GM23338 (cell line): ENCODE results near the gene NEUROD1. TPM values are rescaled to one million over a fixed set of nuclear protein-coding genes. Genes with fewer than 3 reads are reported as not detected.
A peak's percentile ranks its signal among the peaks of the same experiment; 100 is the strongest.

Experiments used
- ATAC-seq: fragments of 200-7000 bp; cut with Tn5 transposase; 3 replicates; pipeline ENCODE4 v1.9.1; 2020
- DNase-seq: peaks from one replicate; pipeline ENCODE4 v3.0.0-alpha.2; 2015; ENCODE audit warnings: low spot score
- H2AFZ ChIP-seq: fragments of 200-600 bp; sonication (generic); 2 replicates; pipeline ENCODE4 v1.8.0; 2016; ENCODE audit warnings: antibody characterized with exemption, mild to moderate bottlenecking, moderate library complexity
- H3F3A ChIP-seq: fragments of 200-600 bp; sonication (generic); replicated peaks from 2 replicates; pipeline ENCODE4 v1.8.0; 2017; ENCODE audit warnings: antibody characterized with exemption, mixed run types, low read depth
- H3K27ac ChIP-seq: fragments of 200-600 bp; sonication (generic); 2 replicates; pipeline ENCODE4 v1.6.1; 2016; ENCODE audit warnings: low read depth
- H3K27me3 ChIP-seq: fragments of 200-600 bp; sonication (generic); 2 replicates; pipeline ENCODE4 v1.8.0; 2016; ENCODE audit warnings: mild to moderate bottlenecking, mixed run types, moderate library complexity; ENCODE audit not compliant: insufficient read depth
- H3K36me3 ChIP-seq: fragments of 200-600 bp; sonication (generic); 2 replicates; pipeline ENCODE4 v1.8.0; 2016; ENCODE audit warnings: mild to moderate bottlenecking; ENCODE audit not compliant: insufficient read depth
- H3K4me1 ChIP-seq: fragments of 200-600 bp; sonication (generic); 2 replicates; pipeline ENCODE4 v1.8.0; 2016; ENCODE audit warnings: mild to moderate bottlenecking, moderate library complexity; ENCODE audit not compliant: insufficient read depth
- H3K4me2 ChIP-seq: fragments of 200-600 bp; sonication (generic); 2 replicates; pipeline ENCODE4 v1.7.1; 2017; ENCODE audit warnings: mixed run types
- H3K4me3 ChIP-seq: fragments of 200-600 bp; sonication (generic); 2 replicates; pipeline ENCODE4 v1.6.1; 2016; ENCODE audit warnings: mixed run types
- H3K79me2 ChIP-seq: fragments of 200-600 bp; sonication (generic); replicated peaks from 2 replicates; pipeline ENCODE4 v1.8.0; 2017; ENCODE audit warnings: mild to moderate bottlenecking; ENCODE audit not compliant: insufficient read depth
- H3K9me2 ChIP-seq: fragments of 200-600 bp; sonication (generic); 2 replicates; pipeline ENCODE4 v1.8.0; 2017; ENCODE audit not compliant: insufficient read depth
- H4K20me1 ChIP-seq: fragments of 200-600 bp; sonication (generic); replicated peaks from 2 replicates; pipeline ENCODE4 v1.8.0; 2017; ENCODE audit warnings: mild to moderate bottlenecking; ENCODE audit not compliant: insufficient read depth
- H3K27ac Mint-ChIP-seq: 2 replicates; pipeline ENCODE4 v1.8.0; 2020; ENCODE audit warnings: inconsistent platforms, mild to moderate bottlenecking, moderate library complexity, mixed read lengths
- H3K27me3 Mint-ChIP-seq: 3 replicates; pipeline ENCODE4 v1.8.0; 2022; ENCODE audit warnings: low read depth, mild to moderate bottlenecking, moderate library complexity, mixed read lengths, inconsistent platforms; ENCODE audit not compliant: insufficient read depth, poor library complexity
- H3K36me3 Mint-ChIP-seq: 3 replicates; pipeline ENCODE4 v1.8.0; 2021; ENCODE audit warnings: low read depth, mild to moderate bottlenecking, inconsistent platforms, moderate library complexity, mixed read lengths
- H3K4me1 Mint-ChIP-seq: 3 replicates; pipeline ENCODE4 v1.8.0; 2020; ENCODE audit warnings: mild to moderate bottlenecking, inconsistent platforms, mixed read lengths
- H3K4me3 Mint-ChIP-seq: 3 replicates; pipeline ENCODE4 v1.8.0; 2021; ENCODE audit warnings: moderate library complexity, mild to moderate bottlenecking, inconsistent platforms, mixed read lengths
- H3K9me3 Mint-ChIP-seq: 3 replicates; pipeline ENCODE4 v1.8.0; 2020; ENCODE audit warnings: moderate library complexity, mild to moderate bottlenecking, inconsistent platforms, mixed read lengths
- CREB1 ChIP-seq: fragments of 250-450 bp; sonication (Bioruptor Pico); IDR thresholded peaks from 2 replicates; pipeline ENCODE4 v1.5.0; 2020; ENCODE audit warnings: low read depth, mild to moderate bottlenecking, moderate library complexity
- EZH2 ChIP-seq: fragments of 200-600 bp; sonication (generic); IDR thresholded peaks from one replicate; pipeline ENCODE4 v1.8.0; 2017; ENCODE audit warnings: antibody characterized with exemption, mild to moderate bottlenecking, low read depth; ENCODE audit not compliant: unreplicated experiment
- EZH2phosphoT487 ChIP-seq: fragments of 200-600 bp; sonication (generic); IDR thresholded peaks from one replicate; pipeline ENCODE4 v1.8.1; 2018; ENCODE audit warnings: antibody characterized with exemption; ENCODE audit not compliant: unreplicated experiment
- ZNF114 ChIP-seq: fragments of 250-450 bp; sonication (Bioruptor Pico); IDR thresholded peaks from 2 replicates; pipeline ENCODE4 v1.5.0; 2020; ENCODE audit warnings: mild to moderate bottlenecking, moderate library complexity
- polyA plus RNA-seq: library from polyadenylated mRNA; unstranded; fragments of >200 nt; fragmentation: Nextera tagmentation; extraction: Ambion mirVana; gene quantifications from 2 replicates; pipeline ENCODE4 v1.2.1, GENCODE V29; 2016
- total RNA-seq: library from RNA; depleted of rRNA; stranded (reverse); fragments of >200 nt; shearing (Covaris generic); gene quantifications from 2 replicates; pipeline ENCODE4 v1.2.3, GENCODE V29; 2014
- TF ChIP-seq, protein P1 (sequence below): IDR thresholded peaks from one replicate; pipeline ENCODE4 v1.6.1; 2018; ENCODE audit warnings: antibody characterized with exemption; ENCODE audit not compliant: unreplicated experiment

NEUROD1 gene
- total and polyA plus RNA-seq, 2 experiments from 2014 or later, result not detected

DNA sequence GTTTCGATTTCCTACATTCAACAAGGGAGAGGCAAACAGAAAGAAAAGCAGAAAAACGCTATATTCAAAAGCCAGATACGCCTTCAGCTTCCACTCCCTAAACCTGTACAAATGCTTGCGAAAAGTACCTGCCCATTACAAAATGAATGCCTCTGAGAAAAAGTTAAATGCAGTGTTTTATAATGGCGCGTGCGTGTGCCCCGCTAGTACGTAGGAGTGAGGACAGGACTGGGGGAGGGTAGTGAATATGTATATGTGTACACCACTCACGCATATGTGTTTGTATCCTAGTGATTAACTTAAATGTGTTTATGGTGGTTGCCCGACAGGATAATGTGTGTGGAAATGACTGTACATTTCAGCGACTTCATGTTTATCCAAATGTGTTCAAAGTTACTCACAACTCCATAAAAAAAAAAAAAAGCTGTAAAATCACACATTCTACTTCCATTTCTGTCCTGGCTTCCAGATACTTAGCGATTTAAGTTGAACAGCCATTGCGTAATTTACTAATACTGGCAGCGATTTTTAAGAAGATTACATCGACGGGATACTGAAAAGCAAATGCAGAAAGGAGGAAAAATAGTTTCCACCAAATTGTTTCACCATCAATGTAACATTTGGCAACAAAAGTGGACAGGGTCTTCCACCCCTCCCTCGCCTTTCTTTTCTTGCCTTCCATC is 1.3 kb downstream of the NEUROD1 start:
- Mint-ChIP-seq H3K27me3 (peaks cover 77% of the 10 kb centered on the region), H3K9me3 (no peaks in the 10 kb centered on the region; the same call in 2 of the 3 replicates), H3K36me3 (no peaks in the 10 kb centered on the region; the same call in 2 of the 3 replicates), H3K4me1 (peaks cover 47% of the 10 kb centered on the region), H3K4me3 (peak overlapping the region; percentile 76), H3K27ac (no peak overlapping the region)
- no peak overlapping the region for H2AFZ ChIP-seq
- TF ChIP-seq ZNF114 (CRISPR knock-in tag) (no peak), EZH2 (peak; percentile 32)
- H4K20me1 ChIP-seq, result peaks cover 32% of the 10 kb centered on the region
- peaks cover 42% of the 10 kb centered on the region for H3K4me1 ChIP-seq
- no peaks in the 10 kb centered on the region for H3K36me3 ChIP-seq
- peaks cover 100% of the 10 kb centered on the region for H3K27me3 ChIP-seq
- H3K79me2 ChIP-seq, result no peaks in the 10 kb centered on the region
- H3K4me3 ChIP-seq, result peak overlapping the region; percentile 62; the same call in 1 of the 2 replicates
- ATAC-seq (no peak), DNase-seq (no peak)
- peaks cover 8% of the 10 kb centered on the region; the same call in 1 of the 2 replicates for H3F3A ChIP-seq
- no peaks in the 10 kb centered on the region for H3K9me2 ChIP-seq
- H3K27ac ChIP-seq, result no peak overlapping the region
- peak overlapping the region; percentile 88 for H3K4me2 ChIP-seq

DNA sequence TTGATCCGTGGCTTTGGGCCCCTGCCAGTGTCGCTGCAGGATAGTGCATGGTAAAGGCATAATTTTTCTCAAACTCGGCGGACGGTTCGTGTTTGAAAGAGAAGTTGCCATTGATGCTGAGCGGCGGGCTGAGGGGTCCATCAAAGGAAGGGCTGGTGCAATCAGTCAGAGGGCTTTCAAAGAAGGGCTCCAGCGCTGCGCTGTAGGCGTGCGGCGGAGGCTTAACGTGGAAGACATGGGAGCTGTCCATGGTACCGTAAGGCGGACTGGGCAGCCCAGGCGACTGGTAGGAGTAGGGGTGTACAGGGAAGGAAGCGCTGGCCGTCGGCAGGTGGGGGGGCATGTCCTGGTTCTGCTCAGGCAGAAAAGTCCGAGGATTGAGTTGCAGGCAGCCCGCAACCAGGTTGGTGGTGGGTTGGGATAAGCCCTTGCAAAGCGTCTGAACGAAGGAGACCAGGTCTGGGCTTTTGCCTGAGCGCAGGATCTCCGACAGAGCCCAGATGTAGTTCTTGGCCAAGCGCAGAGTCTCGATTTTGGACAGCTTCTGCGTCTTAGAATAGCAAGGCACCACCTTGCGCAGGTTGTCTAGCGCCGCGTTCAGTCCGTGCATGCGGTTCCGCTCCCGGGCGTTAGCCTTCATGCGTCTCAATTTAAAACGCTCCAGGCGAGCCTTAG is 2.3 kb downstream of the NEUROD1 start:
- Histone ChIP-seq H3K36me3 (no peaks in the 10 kb centered on the region), H3K27me3 (peaks cover 100% of the 10 kb centered on the region), H3K9me2 (no peaks in the 10 kb centered on the region), H4K20me1 (peaks cover 32% of the 10 kb centered on the region), H3K4me1 (peaks cover 40% of the 10 kb centered on the region), H3F3A (peaks cover 8% of the 10 kb centered on the region; the same call in 1 of the 2 replicates), H3K4me3 (peak overlapping the region; percentile 42), H3K27ac (no peak overlapping the region), H3K79me2 (no peaks in the 10 kb centered on the region), H2AFZ (no peak overlapping the region), H3K4me2 (peak overlapping the region; percentile 64)
- Mint-ChIP-seq H3K27me3 (peaks cover 68% of the 10 kb centered on the region), H3K27ac (no peak overlapping the region), H3K4me3 (peak overlapping the region; percentile 61), H3K4me1 (peaks cover 43% of the 10 kb centered on the region), H3K9me3 (no peaks in the 10 kb centered on the region; the same call in 2 of the 3 replicates), H3K36me3 (no peaks in the 10 kb centered on the region; the same call in 2 of the 3 replicates)
- TF ChIP-seq CREB1 (CRISPR knock-in tag), result peak; percentile 37; the same call in 1 of the 2 replicates
- TF ChIP-seq EZH2phosphoT487, result no peak
- TF ChIP-seq, protein P1, sequence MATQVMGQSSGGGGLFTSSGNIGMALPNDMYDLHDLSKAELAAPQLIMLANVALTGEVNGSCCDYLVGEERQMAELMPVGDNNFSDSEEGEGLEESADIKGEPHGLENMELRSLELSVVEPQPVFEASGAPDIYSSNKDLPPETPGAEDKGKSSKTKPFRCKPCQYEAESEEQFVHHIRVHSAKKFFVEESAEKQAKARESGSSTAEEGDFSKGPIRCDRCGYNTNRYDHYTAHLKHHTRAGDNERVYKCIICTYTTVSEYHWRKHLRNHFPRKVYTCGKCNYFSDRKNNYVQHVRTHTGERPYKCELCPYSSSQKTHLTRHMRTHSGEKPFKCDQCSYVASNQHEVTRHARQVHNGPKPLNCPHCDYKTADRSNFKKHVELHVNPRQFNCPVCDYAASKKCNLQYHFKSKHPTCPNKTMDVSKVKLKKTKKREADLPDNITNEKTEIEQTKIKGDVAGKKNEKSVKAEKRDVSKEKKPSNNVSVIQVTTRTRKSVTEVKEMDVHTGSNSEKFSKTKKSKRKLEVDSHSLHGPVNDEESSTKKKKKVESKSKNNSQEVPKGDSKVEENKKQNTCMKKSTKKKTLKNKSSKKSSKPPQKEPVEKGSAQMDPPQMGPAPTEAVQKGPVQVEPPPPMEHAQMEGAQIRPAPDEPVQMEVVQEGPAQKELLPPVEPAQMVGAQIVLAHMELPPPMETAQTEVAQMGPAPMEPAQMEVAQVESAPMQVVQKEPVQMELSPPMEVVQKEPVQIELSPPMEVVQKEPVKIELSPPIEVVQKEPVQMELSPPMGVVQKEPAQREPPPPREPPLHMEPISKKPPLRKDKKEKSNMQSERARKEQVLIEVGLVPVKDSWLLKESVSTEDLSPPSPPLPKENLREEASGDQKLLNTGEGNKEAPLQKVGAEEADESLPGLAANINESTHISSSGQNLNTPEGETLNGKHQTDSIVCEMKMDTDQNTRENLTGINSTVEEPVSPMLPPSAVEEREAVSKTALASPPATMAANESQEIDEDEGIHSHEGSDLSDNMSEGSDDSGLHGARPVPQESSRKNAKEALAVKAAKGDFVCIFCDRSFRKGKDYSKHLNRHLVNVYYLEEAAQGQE, result peak; percentile 100
- ATAC-seq (peak; percentile 76), DNase-seq (peak; percentile 96)
